Measurements from ENCODE around the gene CLEC4F. TPM values are rescaled to one million over a fixed set of nuclear protein-coding genes. Genes with fewer than 3 reads are reported as not detected.

CLEC4F gene
- total RNA-seq, 1 experiment from 2014 or later = not detected

DNA sequence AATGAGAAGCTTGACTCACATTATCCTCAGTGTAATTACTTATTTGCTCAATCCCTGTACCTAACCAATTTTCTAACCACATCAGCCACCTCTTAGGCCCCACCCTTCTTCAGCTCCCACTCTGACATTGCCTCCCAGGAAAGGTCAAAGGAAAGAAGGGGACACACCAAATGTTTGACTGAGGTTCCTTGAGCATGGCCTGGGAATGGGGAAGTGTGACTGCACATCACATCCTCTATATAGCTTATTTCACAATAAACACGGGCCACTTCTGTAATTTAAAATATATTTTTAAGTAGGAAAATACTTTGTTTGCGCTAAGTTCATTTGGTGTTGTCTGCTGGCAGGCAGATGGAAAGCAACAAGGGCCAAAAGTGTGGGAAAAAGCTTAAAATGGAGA lies 26.9 kb downstream of the CLEC4F start:
- Mint-ChIP-seq H3K27me3 (ENCODE audit: low read depth) (peaks cover 94% of the 10 kb centered on the region), H3K27ac (no peak overlapping the region), H3K4me3 (no peak overlapping the region), H3K9me3 (peaks cover 0 to 2% of the 10 kb centered on the region in 2 experiments; a peak in 3 of 5 replicates), H3K4me1 (peaks cover 13 to 20% of the 10 kb centered on the region in 2 experiments), H3K36me3 (ENCODE audit: insufficient read depth in 1 of 3, low read depth in 3 of 3) (0 out of 7 replicates have a peak, but pooled peaks cover 0 to 2% (median 0%) of the 10 kb centered on the region in 3 experiments)
- no peak overlapping the region for H3K4ac ChIP-seq (ENCODE audit: low read depth, low read length)
- H3K9ac ChIP-seq (ENCODE audit: extremely low read depth, insufficient read length, low read length) = no peak overlapping the region
- no peak for TF ChIP-seq CTCF (conservative IDR thresholded peaks at IDR 0.05)
- no peak overlapping the region for H2AK5ac ChIP-seq (ENCODE audit: insufficient read length, low read length)
- no peak overlapping the region for H3K14ac ChIP-seq (ENCODE audit: insufficient read depth, low read length)
- H2BK20ac ChIP-seq (ENCODE audit: low read depth, low read length, poor library complexity, severe bottlenecking) = no peak overlapping the region
- H3K56ac ChIP-seq (ENCODE audit: insufficient read length, low read depth, low read length) = no peak overlapping the region
- H3K23me2 ChIP-seq (ENCODE audit: insufficient read length, low read depth, low read length, poor library complexity, severe bottlenecking) = no peaks in the 10 kb centered on the region
- no peak overlapping the region for H4K5ac ChIP-seq (ENCODE audit: insufficient read length, low read depth, low read length)
- no peak overlapping the region for H3K27ac ChIP-seq (ENCODE audit: insufficient read length, low read depth, low read length)
- no peak overlapping the region for H2BK120ac ChIP-seq (ENCODE audit: low read depth, low read length, poor library complexity, severe bottlenecking)
- WGBS (ENCODE audit: extremely low coverage, insufficient read length, low lambda C conversion rate) = no CpG with 5 or more reads among the region's 2 CpGs
- no peak overlapping the region for H2BK5ac ChIP-seq (ENCODE audit: insufficient read length, low read length)
- no peaks in the 10 kb centered on the region for H3K79me2 ChIP-seq (ENCODE audit: insufficient read depth, low read length)
- no peak overlapping the region for H4K91ac ChIP-seq (ENCODE audit: insufficient read length, low read depth, low read length)
- no peak overlapping the region for H4K8ac ChIP-seq (replicated peaks; ENCODE audit: insufficient read length, low read depth, low read length)
- no peak overlapping the region for H2AFZ ChIP-seq (ENCODE audit: low read length)
- no peaks in the 10 kb centered on the region for H3K9me3 ChIP-seq (ENCODE audit: control insufficient read depth, low read depth, low read length)
- H3K4me1 ChIP-seq (ENCODE audit: insufficient read depth, low read length) = no peaks in the 10 kb centered on the region
- H2BK15ac ChIP-seq (ENCODE audit: low read depth, low read length) = no peak overlapping the region
- no peaks in the 10 kb centered on the region for H4K20me1 ChIP-seq (ENCODE audit: control insufficient read depth, insufficient read depth, insufficient read length)
- peaks cover 35% of the 10 kb centered on the region for H3K27me3 ChIP-seq (ENCODE audit: insufficient read depth, low read length)
- no peaks in the 10 kb centered on the region for H3K79me1 ChIP-seq (ENCODE audit: insufficient read depth, low read depth, low read length, poor library complexity, severe bottlenecking)
- no peak overlapping the region for H3K4me2 ChIP-seq (ENCODE audit: insufficient read depth, insufficient read length, low read length)
- no peak overlapping the region for H3T11ph ChIP-seq (ENCODE audit: low read length)
- H3K23ac ChIP-seq (ENCODE audit: insufficient read length, low read depth, low read length) = no peak overlapping the region
- no peak overlapping the region for H2BK12ac ChIP-seq (ENCODE audit: insufficient read length, low read depth, low read length)
- DNase-seq = no peak
- no peak overlapping the region for H3K18ac ChIP-seq (ENCODE audit: insufficient read length, low read depth, low read length)
